Heart left ventricle (tissue), 13 donors: ENCODE data around the gene SLC25A22.

Source experiments
- CTCF ChIP-seq, 12 donors: fragments of 200-600 bp; sonication (generic) in 4 of 12; IDR thresholded peaks; one replicate each; pipeline versions ENCODE4 v1.5.0 to v1.8.0; 2018 to 2022; ENCODE audit warnings: antibody characterized with exemption in 12 of 12, mild to moderate bottlenecking in 5 of 12
- POLR2A ChIP-seq, 2 donors: fragments of 450-650 bp; IDR thresholded peaks; one replicate each; pipeline ENCODE4 v1.6.1; 2017; ENCODE audit warnings: antibody characterized with exemption in 2 of 2, mild to moderate bottlenecking in 2 of 2, moderate library complexity in 2 of 2
- donor health status: ischemic (EF 13 %, LVEDD 7.1; RV severe dilation, severe dysfunction).
- donor health status: DM: no; HTN: yes; CAD: no.
- donor health status: DM: no; HTN: no; CAD: no.
- donor health status: ischemic (EF 25% LVEDD 6.9; RV normal size, moderate dysfunction).
- donor health status: ischemic (EF 25% LVEDD 5.7; RV mildly dilated, moderate dysfunction).
- donor health status: ischemic (EF 35%, LVEDD 5.7; RV mildly dilated, moderate dysfunction).
- donor health status: nonischemic (EF 11% LVEDD 7.7; RV severe dilation, severe dysfunction).
- donor health status: DM: yes; HTN: yes; CAD: no.
- donor health status: PGD.
- donor health status: ischemic (EF 29% LVEDD 5.4; RV normal size, mild dysfunction).
- donor health status: nonischemic (EF 23%, LVEDD 6.1; RV moderate dilation, normal function).

- TF ChIP-seq POLR2A (IDR thresholded peaks at IDR 0.05) = no peak
- TF ChIP-seq CTCF (IDR thresholded peaks at IDR 0.05) = no peak
Observed at GRCh38 chr11:821512-822371, 23.7 kb upstream of the SLC25A22 start.
